Measurements from ENCODE around the gene SMARCA2. TPM values are rescaled to one million over a fixed set of nuclear protein-coding genes. Genes with fewer than 3 reads are reported as not detected.

Gene SMARCA2
- total RNA-seq, 1 donor = 84.0 TPM

- no peak for DNase-seq (ENCODE audit: low read depth)
- H3K4me3 ChIP-seq (ENCODE audit: low read depth, low read length) = no peak overlapping the region
- no peak for TF ChIP-seq CTCF (IDR thresholded peaks at IDR 0.05; ENCODE audit: insufficient read depth, low read length)
Measured at GRCh38 chr9:2128618-2129017, 113.5 kb downstream of the SMARCA2 start.

- H3K4me3 ChIP-seq (ENCODE audit: low read depth, low read length) = no peak overlapping the region
- DNase-seq (ENCODE audit: low read depth) = no peak
- no peak for TF ChIP-seq CTCF (IDR thresholded peaks at IDR 0.05; ENCODE audit: insufficient read depth, low read length)
Measured at GRCh38 chr9:2130941-2131340, 115.8 kb downstream of the SMARCA2 start.

- H3K4me3 ChIP-seq (ENCODE audit: low read depth, low read length) = no peak overlapping the region
- peak; percentile 77 for DNase-seq (ENCODE audit: low read depth)
- peak; percentile 83 for TF ChIP-seq CTCF (IDR thresholded peaks at IDR 0.05; ENCODE audit: insufficient read depth, low read length)
Measured at GRCh38 chr9:2132484-2133082, 117.4 kb downstream of the SMARCA2 start.

GRCh38 chr9:2134391-2134790 lies 119.2 kb downstream of the SMARCA2 start:
- peak; percentile 63 for DNase-seq (ENCODE audit: low read depth)
- TF ChIP-seq CTCF (IDR thresholded peaks at IDR 0.05; ENCODE audit: insufficient read depth, low read length) = no peak
- no peak overlapping the region for H3K4me3 ChIP-seq (ENCODE audit: low read depth, low read length)

- no peak overlapping the region for H3K4me3 ChIP-seq (ENCODE audit: low read depth, low read length)
- DNase-seq (ENCODE audit: low read depth) = no peak
- no peak for TF ChIP-seq CTCF (IDR thresholded peaks at IDR 0.05; ENCODE audit: insufficient read depth, low read length)
Measured at GRCh38 chr9:2138646-2139045, 123.5 kb downstream of the SMARCA2 start.

- TF ChIP-seq CTCF (IDR thresholded peaks at IDR 0.05; ENCODE audit: insufficient read depth, low read length) = no peak
- no peak for DNase-seq (ENCODE audit: low read depth)
- no peak overlapping the region for H3K4me3 ChIP-seq (ENCODE audit: low read depth, low read length)
Measured at GRCh38 chr9:2140600-2141223, 125.6 kb downstream of the SMARCA2 start.
